ENCODE results near the gene B4GALT7.
A peak's percentile ranks its signal among the peaks of the same experiment; 100 is the strongest.

Gene B4GALT7, protein sequence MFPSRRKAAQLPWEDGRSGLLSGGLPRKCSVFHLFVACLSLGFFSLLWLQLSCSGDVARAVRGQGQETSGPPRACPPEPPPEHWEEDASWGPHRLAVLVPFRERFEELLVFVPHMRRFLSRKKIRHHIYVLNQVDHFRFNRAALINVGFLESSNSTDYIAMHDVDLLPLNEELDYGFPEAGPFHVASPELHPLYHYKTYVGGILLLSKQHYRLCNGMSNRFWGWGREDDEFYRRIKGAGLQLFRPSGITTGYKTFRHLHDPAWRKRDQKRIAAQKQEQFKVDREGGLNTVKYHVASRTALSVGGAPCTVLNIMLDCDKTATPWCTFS

DNA sequence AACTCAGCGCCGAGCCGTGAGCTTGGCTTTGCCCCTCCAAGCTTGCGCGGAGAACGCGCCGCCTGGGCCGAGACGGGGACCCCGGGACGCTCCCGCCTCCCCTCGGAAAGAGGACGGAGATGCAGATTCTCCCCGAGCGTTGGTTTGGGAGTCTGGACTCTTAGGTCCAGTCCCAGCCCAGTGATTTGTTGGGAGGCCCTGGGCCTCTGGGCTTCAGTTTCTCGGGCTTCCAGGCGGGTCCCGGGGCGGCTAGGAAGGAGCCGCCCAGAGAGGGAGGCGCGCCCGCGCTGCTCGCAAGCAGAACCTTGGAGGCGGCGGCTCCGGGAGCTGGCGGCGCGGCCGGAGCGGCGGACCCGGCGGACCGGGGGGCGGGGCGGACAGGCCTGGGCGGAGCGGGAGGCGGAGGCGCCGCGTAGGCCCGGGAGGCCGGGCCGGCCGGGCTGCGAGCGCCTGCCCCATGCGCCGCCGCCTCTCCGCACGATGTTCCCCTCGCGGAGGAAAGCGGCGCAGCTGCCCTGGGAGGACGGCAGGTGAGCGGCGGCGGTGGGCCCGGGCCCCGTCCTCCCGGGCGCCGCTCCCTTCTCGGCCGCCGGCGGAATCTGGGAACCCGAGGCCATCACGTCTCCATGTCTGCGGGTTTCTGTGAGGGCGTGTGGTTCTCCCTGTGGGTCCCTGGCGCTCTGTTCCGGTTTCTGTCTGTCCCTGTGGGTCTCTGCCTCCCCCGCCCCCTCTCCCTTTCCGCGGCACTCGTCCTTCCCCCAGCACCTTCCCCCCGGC lies at the start of gene B4GALT7:
Gene B4GALT7 (plus strand): TSS at position 402 of the 777 bp plus-strand sequence. CDS start 79 bp downstream, at position 481.
- peak within 1 kb of the TSS; percentile 73 to 75 for H3K4me3 ChIP-seq (replicated peaks in 1 of 2; ENCODE audit: low read depth in 2 of 2, low read length in 2 of 2)
- peak; percentile 74 to 87 for DNase-seq (ENCODE audit: low read depth in 2 of 2)
- TF ChIP-seq, protein P1, sequence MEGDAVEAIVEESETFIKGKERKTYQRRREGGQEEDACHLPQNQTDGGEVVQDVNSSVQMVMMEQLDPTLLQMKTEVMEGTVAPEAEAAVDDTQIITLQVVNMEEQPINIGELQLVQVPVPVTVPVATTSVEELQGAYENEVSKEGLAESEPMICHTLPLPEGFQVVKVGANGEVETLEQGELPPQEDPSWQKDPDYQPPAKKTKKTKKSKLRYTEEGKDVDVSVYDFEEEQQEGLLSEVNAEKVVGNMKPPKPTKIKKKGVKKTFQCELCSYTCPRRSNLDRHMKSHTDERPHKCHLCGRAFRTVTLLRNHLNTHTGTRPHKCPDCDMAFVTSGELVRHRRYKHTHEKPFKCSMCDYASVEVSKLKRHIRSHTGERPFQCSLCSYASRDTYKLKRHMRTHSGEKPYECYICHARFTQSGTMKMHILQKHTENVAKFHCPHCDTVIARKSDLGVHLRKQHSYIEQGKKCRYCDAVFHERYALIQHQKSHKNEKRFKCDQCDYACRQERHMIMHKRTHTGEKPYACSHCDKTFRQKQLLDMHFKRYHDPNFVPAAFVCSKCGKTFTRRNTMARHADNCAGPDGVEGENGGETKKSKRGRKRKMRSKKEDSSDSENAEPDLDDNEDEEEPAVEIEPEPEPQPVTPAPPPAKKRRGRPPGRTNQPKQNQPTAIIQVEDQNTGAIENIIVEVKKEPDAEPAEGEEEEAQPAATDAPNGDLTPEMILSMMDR (IDR thresholded peaks at IDR 0.05; ENCODE audit: low read depth, low read length), result no peak

DNA sequence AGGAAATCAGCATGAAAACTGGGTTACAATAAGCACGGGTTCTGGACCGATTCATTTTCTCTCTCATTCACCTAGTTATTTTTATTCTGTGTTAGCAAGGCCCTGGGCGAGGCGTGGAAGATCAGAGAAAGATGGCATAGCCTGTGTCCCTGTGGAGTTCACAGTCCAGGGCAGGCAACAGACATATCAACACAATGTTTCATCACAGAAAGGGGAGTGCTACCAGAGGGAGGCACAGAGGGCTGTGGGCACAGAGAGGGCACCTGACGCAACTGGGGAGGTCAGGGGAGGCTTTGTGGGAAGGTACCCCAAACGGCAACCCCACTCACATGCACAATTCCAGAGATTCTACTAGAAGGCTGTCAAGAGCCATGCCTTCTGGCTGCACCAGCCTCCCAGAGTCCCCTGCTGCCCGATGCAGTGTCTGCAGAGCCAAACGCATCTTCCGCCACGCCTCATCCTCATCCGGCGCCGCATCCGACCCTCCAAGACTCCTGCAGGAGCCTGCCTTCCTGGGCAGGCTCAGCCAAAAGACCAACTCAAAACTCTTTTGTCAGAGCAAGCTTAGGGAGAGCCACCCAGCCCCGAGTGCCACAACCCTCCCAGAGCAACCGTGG lies 47.0 kb upstream of the B4GALT7 start:
- H3K4me3 ChIP-seq (replicated peaks in 1 of 2; ENCODE audit: low read depth in 2 of 2, low read length in 2 of 2), result peak overlapping the region; percentile 86 to 93
- DNase-seq (ENCODE audit: low read depth in 2 of 2), result peak; percentile 28 to 39
- TF ChIP-seq, protein P1 (IDR thresholded peaks at IDR 0.05; ENCODE audit: low read depth, low read length), result no peak

DNA sequence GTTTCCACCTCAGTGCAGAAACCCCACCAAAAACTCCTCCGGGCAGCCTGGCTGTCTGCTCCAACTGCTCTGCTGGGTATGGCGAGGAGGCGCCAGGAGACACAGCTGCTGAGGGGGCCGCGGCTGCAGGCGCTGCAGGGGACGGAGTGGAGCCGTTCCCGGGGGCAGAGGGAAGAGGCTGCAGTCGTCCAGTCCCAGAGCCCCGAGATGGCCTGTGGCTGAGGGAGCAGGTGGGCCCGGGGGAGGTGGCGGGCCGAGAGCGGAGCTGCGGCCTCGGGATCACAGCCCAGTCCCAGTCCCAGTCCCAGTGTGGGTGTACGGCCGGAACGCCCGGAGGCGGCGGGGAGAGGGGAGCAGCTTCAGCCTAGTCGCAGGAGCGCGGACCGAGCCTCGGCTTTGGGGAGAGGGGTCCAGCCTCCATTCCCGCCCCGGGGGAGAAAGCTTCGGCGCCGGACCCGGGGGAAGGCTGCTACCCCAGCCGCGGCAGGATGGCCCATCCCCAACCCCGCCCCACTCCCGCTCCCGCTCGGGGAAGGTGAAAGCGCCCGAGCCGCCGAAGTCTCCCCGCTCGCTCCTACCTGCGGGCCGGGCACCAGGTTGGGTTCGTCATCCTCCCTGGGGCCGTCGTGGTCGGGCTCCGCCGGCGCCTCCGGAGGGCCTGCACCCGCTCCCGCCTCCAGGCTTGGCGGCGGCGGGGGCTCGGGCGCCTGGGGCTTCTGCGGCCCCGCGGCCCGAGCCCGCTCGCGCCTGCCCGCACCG lies 46.1 kb upstream of the B4GALT7 start:
- DNase-seq (ENCODE audit: low read depth in 2 of 2), result peak in 1 of 2 donors; percentile 11
- H3K4me3 ChIP-seq (replicated peaks in 1 of 2; ENCODE audit: low read depth in 2 of 2, low read length in 2 of 2), result peak overlapping the region; percentile 86 to 93
- TF ChIP-seq, protein P1 (IDR thresholded peaks at IDR 0.05; ENCODE audit: low read depth, low read length), result no peak

DNA sequence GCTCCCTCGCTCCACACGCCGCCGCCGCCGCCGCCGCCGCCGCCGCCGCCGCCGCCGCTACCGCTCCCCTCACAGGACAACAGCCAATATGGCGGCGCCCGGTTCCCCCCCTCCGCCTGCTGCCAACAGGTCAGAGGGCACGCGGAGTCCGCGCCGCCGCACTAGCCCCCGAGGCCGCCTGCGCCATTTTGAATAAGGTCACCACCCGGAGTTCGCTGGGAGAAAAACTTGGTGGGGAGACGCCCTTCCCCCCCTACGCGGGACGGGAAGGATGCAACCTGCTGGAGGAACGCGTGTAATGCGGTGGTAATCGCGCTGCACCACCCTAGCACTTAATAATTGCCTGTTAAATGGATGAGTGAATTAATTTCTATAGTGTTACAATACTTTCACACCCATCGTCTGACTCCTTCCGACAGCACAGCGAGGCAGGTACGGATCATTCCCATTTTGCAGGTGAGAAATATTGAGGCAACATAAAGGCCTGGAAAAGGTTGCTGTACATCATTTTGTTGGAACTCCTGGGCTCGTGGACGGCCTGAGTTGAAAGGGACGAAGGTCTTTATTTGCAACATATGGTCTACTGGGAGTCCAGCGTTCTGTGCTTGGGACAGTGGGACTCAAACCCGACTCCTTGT lies 45.3 kb upstream of the B4GALT7 start, which contains the start of gene FAM193B:
Gene FAM193B (minus strand): TSS at position 90 of the 638 bp plus-strand sequence. CDS start 105 bp downstream, outside the sequence.
- TF ChIP-seq, protein P1 (IDR thresholded peaks at IDR 0.05; ENCODE audit: low read depth, low read length), result peak; percentile 29
- H3K4me3 ChIP-seq (replicated peaks in 1 of 2; ENCODE audit: low read depth in 2 of 2, low read length in 2 of 2), result peak within 1 kb of the TSS; percentile 86 to 93
- DNase-seq (ENCODE audit: low read depth in 2 of 2), result peak; percentile 92

DNA sequence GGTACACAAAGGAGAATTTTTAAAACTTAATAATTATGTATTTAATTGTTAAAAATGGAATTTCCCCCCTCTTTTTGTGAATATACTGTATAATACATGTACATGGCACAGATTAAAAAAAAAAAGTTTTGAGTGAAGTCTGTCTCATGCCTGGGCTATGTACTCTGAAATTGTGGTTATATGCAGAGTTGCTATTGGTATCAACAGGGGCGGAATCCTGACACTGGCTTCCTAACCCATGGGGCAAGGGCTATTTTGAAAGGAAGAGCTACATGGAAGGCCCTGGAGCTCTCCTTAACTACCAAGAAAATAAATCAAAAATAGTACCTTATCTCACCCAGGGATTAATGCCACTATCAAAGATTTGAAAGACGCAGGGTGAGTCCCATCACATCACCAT lies 44.7 kb upstream of the B4GALT7 start:
- no peak overlapping the region for H3K4me3 ChIP-seq (replicated peaks in 1 of 2; ENCODE audit: low read depth in 2 of 2, low read length in 2 of 2)
- no peak for DNase-seq (ENCODE audit: low read depth in 2 of 2)
- TF ChIP-seq, protein P1 (IDR thresholded peaks at IDR 0.05; ENCODE audit: low read depth, low read length), result no peak

DNA sequence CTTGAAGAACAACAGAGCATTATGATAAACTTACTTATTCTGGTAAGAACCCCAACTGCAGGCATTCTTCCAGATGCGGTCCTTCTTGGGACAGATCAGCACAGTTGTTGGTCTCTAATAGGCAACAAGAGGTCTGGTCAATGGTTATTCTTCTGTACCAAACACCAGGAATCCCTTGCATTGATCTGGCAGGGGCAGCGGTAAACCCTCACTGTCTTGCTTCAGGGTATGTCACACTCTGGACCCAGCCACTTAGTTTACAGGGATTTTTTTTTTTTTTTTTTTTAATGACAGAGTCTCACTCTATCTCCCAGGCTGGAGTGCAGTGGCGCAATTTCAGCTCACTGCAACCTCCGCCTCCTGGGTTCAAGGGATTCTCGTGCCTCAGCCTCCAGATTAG lies 44.3 kb upstream of the B4GALT7 start:
- DNase-seq (ENCODE audit: low read depth in 2 of 2), result no peak
- TF ChIP-seq, protein P1 (IDR thresholded peaks at IDR 0.05; ENCODE audit: low read depth, low read length), result no peak
- no peak overlapping the region for H3K4me3 ChIP-seq (replicated peaks in 1 of 2; ENCODE audit: low read depth in 2 of 2, low read length in 2 of 2)

Measured in cardiac fibroblast (primary cell).